KMS-11 (cell line): Measurements from ENCODE around the gene ADISSP.

Experiments used
- H2AFZ ChIP-seq: fragments of 200-600 bp; sonication (generic); 2 replicates; pipeline ENCODE4 v1.6.1; 2016; ENCODE audit warnings: antibody characterized with exemption, mixed run types, low read depth
- H3K27ac ChIP-seq: fragments of 200-600 bp; sonication (generic); 2 replicates; pipeline ENCODE4 v1.6.1; 2016; ENCODE audit warnings: mild to moderate bottlenecking, mixed run types
- H3K27me3 ChIP-seq: fragments of 200-600 bp; sonication (generic); 2 replicates; pipeline ENCODE4 v1.6.1; 2017; ENCODE audit warnings: mild to moderate bottlenecking, low read depth, mixed run types, moderate library complexity; ENCODE audit not compliant: insufficient read depth
- H3K36me3 ChIP-seq: fragments of 200-600 bp; sonication (generic); 2 replicates; pipeline ENCODE4 v1.6.1; 2017; ENCODE audit warnings: mild to moderate bottlenecking, mixed run types; ENCODE audit not compliant: insufficient read depth
- H3K4me1 ChIP-seq: fragments of 200-600 bp; sonication (generic); 2 replicates; pipeline ENCODE4 v1.6.1; 2016; ENCODE audit warnings: mild to moderate bottlenecking, low read depth, mixed run types; ENCODE audit not compliant: poor library complexity, severe bottlenecking
- H3K4me2 ChIP-seq: fragments of 200-600 bp; sonication (generic); 2 replicates; pipeline ENCODE4 v1.7.0; 2016; ENCODE audit warnings: mild to moderate bottlenecking, mixed run types
- H3K4me3 ChIP-seq: fragments of 200-600 bp; sonication (generic); IDR thresholded peaks from 2 replicates; pipeline ENCODE4 v1.6.1; 2017; ENCODE audit warnings: low read depth, low read length, mixed read lengths; ENCODE audit not compliant: insufficient read depth
- H3K79me2 ChIP-seq: fragments of 200-600 bp; sonication (generic); 2 replicates; pipeline ENCODE4 v1.6.1; 2016; ENCODE audit warnings: low read depth, mixed run types; ENCODE audit not compliant: insufficient read depth
- H3K9ac ChIP-seq: fragments of 200-600 bp; sonication (generic); 2 replicates; pipeline ENCODE4 v1.6.1; 2016; ENCODE audit warnings: mild to moderate bottlenecking, mixed run types
- H4K20me1 ChIP-seq: fragments of 200-600 bp; sonication (generic); 2 replicates; pipeline ENCODE4 v1.6.1; 2016; ENCODE audit warnings: mild to moderate bottlenecking, mixed run types; ENCODE audit not compliant: insufficient read depth
- TF ChIP-seq, protein P1 (sequence below): fragments of 200-600 bp; sonication (generic); conservative IDR thresholded peaks from 2 replicates; pipeline ENCODE4 v1.6.1; 2017; ENCODE audit warnings: low read depth, mild to moderate bottlenecking, antibody characterized with exemption, low read length, moderate library complexity, mixed read lengths

Gene ADISSP

GRCh38 chr20:3788685-3789155 is 21.2 kb upstream of the ADISSP start:
- no peaks in the 10 kb centered on the region for H3K79me2 ChIP-seq
- no peak overlapping the region for H3K27ac ChIP-seq
- no peaks in the 10 kb centered on the region for H3K4me1 ChIP-seq
- no peak overlapping the region for H3K9ac ChIP-seq
- TF ChIP-seq, protein P1, sequence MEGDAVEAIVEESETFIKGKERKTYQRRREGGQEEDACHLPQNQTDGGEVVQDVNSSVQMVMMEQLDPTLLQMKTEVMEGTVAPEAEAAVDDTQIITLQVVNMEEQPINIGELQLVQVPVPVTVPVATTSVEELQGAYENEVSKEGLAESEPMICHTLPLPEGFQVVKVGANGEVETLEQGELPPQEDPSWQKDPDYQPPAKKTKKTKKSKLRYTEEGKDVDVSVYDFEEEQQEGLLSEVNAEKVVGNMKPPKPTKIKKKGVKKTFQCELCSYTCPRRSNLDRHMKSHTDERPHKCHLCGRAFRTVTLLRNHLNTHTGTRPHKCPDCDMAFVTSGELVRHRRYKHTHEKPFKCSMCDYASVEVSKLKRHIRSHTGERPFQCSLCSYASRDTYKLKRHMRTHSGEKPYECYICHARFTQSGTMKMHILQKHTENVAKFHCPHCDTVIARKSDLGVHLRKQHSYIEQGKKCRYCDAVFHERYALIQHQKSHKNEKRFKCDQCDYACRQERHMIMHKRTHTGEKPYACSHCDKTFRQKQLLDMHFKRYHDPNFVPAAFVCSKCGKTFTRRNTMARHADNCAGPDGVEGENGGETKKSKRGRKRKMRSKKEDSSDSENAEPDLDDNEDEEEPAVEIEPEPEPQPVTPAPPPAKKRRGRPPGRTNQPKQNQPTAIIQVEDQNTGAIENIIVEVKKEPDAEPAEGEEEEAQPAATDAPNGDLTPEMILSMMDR = no peak
- no peak overlapping the region for H2AFZ ChIP-seq
- no peak overlapping the region for H3K4me2 ChIP-seq
- no peak overlapping the region for H3K4me3 ChIP-seq
- no peaks in the 10 kb centered on the region for H4K20me1 ChIP-seq
- H3K36me3 ChIP-seq = no peaks in the 10 kb centered on the region
- no peaks in the 10 kb centered on the region for H3K27me3 ChIP-seq

DNA sequence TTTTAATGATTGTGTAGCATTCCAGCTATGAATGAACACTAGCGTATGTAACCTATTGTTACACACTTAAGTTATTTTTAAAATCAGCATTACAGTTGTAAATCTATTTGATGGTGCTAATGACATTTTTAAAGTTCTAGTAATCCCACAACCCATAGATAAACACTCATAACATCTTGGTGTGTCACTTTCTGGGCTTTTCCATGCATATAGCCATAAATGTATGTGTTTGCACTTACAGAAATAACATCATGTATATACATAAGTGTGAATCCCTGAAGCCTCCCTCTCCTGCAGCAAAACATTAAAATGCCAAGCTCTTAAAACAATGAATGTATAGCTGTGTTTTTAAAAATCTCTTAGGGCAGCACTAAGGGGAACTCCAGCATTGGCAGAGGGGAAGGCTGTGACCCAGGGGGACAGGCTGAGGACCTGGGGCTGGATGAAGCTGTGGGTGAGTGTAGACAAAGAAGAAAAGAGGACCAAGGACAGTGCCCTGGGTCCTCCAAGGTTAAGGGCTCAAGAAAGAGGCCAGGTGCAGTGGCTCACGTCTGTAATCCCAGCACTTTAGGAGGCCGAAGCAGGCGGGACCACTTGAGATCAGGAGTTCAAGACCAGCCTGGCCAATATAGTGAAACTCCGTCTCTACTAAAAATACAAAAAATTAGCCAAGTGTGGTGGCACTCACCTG is 19.9 kb upstream of the ADISSP start:
- no peak overlapping the region for H3K4me3 ChIP-seq
- H3K27me3 ChIP-seq = no peaks in the 10 kb centered on the region
- H3K79me2 ChIP-seq = no peaks in the 10 kb centered on the region
- peak overlapping the region; percentile 66 for H3K4me2 ChIP-seq
- H3K36me3 ChIP-seq = no peaks in the 10 kb centered on the region
- H3K9ac ChIP-seq = no peak overlapping the region
- no peak overlapping the region for H3K27ac ChIP-seq
- H2AFZ ChIP-seq = peak overlapping the region; percentile 44
- no peaks in the 10 kb centered on the region for H4K20me1 ChIP-seq
- TF ChIP-seq, protein P1 = no peak
- H3K4me1 ChIP-seq = no peaks in the 10 kb centered on the region

GRCh38 chr20:3786665-3787323 is 19.2 kb upstream of the ADISSP start, which contains the start of gene CENPB:
Gene CENPB (minus strand): TSS chr20:3786740. CDS start chr20:3786483, 257 bp downstream.
- H3K4me1 ChIP-seq = no peaks in the 10 kb centered on the region

GRCh38 chr20:3786126-3786484 is 18.6 kb upstream of the ADISSP start:
- Histone ChIP-seq H3K27me3 (no peaks in the 10 kb centered on the region), H3K36me3 (no peaks in the 10 kb centered on the region), H3K4me1 (no peaks in the 10 kb centered on the region), H4K20me1 (no peaks in the 10 kb centered on the region), H3K9ac (no peak overlapping the region), H3K79me2 (no peaks in the 10 kb centered on the region), H3K4me2 (no peak overlapping the region), H3K4me3 (no peak overlapping the region), H3K27ac (no peak overlapping the region), H2AFZ (no peak overlapping the region)
- TF ChIP-seq, protein P1 = no peak

More at GRCh38 chr20:3786665-3787323, 19.2 kb upstream of the ADISSP start, which contains the start of gene CENPB:
- no peak within 1 kb of the TSS for H3K9ac ChIP-seq
- H2AFZ ChIP-seq = peak within 1 kb of the TSS; percentile 44
- H3K27me3 ChIP-seq = no peaks in the 10 kb centered on the region
- H3K4me3 ChIP-seq = no peak within 1 kb of the TSS
- no peaks in the 10 kb centered on the region for H3K36me3 ChIP-seq
- TF ChIP-seq, protein P1 = peak; percentile 34; the same call in 1 of the 2 replicates
- no peaks in the 10 kb centered on the region for H4K20me1 ChIP-seq
- no peaks in the 10 kb centered on the region for H3K79me2 ChIP-seq
- peak within 1 kb of the TSS; percentile 66 for H3K4me2 ChIP-seq
- no peak within 1 kb of the TSS for H3K27ac ChIP-seq
